Stimulated activated CD8-positive, alpha-beta memory T cell treated with anti-CD3 and anti-CD28 coated beads, Interleukin-7, amount 100 ng/mL, for 24 hours (primary cell): Measurements from ENCODE around the gene MDFI.

Source experiments
- DNase-seq: peaks from one replicate; pipeline ENCODE4 v3.0.0-alpha.2; 2020; ENCODE audit warnings: low read depth

MDFI gene

GRCh38 chr6:41689171-41690008 lies 51.1 kb downstream of the MDFI start:
- DNase-seq, result no peak

DNA sequence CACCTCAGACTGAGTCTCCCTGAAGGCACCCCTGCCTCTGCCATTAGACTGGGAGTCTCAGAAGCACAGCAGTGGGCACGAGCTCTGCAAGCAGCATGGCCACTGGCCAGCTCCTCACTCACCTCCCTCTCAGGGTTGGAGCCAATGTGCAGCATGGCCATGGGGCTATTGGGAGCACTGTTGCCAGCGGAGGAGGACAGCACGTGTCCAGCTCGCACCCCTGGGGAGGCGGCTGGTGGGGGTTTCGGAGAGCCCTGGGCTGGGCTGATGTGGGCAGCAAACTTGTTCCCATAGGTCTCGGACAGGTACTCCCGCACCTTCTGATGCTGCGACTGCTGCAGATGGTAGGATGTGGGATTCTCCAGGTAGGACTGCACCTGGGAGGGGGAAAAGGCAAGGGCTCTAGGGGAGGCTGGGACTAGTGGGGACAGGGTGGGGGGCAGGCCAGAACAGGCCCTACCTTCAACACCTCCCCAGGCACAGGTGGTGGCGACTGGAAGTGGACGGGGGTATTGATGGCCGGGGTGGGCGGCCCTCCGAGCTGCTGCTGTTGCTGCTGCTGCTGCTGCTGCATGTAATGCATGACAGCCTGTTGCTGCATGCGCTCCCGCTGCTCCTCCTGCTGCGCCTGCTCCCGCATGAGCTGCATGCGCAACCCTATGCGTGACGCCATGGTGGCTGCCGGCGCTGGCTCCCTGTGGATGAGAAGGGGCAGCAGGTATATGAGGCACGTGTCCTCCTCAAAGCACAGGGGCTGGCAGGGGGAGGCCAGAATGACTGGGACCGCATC lies 52.5 kb downstream of the MDFI start:
- DNase-seq, result no peak

DNA sequence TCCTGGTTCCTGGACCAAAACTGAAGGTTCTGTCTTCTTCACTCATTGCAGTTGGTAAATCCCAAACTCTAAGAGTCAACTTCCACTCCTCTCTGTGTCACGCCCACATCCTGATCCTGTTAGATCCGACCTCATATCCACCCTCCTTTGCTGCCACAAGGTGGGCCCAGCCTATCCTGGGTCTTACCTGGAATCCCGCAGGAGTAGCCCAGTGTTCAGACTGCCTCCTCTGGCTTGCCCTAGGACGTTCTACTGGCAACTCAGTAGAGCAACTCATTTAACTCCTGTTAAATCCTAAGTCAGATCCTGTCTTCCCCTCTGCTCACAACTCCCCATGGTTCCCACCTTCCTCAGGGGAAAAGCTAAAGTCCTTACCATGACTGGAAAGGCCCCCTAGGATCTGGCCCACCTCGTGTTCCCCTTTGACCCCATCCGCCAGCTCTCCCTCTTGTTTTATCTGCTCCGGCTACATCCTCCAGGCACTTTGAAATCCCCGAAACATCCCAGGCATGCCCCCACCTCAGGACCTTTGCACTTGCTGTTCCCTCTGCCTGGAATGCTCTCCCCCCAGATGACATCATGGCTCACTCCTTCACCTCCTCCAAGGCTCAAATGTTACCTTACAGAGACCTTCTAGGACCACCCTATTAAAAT lies 53.3 kb downstream of the MDFI start:
- no peak for DNase-seq

GRCh38 chr6:41692080-41692675 lies 53.9 kb downstream of the MDFI start:
- no peak for DNase-seq

- no peak for DNase-seq
These were observed 54.5 kb downstream of the MDFI start for GRCh38 chr6:41692730-41693129.

GRCh38 chr6:41693281-41694240 lies 55.3 kb downstream of the MDFI start:
- DNase-seq, result no peak

- DNase-seq, result no peak
These were observed 56.7 kb downstream of the MDFI start for GRCh38 chr6:41694815-41695526.

GRCh38 chr6:41695825-41696224 lies 57.6 kb downstream of the MDFI start:
- no peak for DNase-seq

- no peak for DNase-seq
These were observed 58.5 kb downstream of the MDFI start for GRCh38 chr6:41696788-41697187.

GRCh38 chr6:41697861-41698781 lies 59.9 kb downstream of the MDFI start:
- DNase-seq, result no peak

- no peak for DNase-seq
These were observed 60.8 kb downstream of the MDFI start for GRCh38 chr6:41699063-41699462.

GRCh38 chr6:41700463-41701347 lies 62.4 kb downstream of the MDFI start:
- DNase-seq, result no peak

- no peak for DNase-seq
These were observed 63.9 kb downstream of the MDFI start for GRCh38 chr6:41702089-41702745.

DNA sequence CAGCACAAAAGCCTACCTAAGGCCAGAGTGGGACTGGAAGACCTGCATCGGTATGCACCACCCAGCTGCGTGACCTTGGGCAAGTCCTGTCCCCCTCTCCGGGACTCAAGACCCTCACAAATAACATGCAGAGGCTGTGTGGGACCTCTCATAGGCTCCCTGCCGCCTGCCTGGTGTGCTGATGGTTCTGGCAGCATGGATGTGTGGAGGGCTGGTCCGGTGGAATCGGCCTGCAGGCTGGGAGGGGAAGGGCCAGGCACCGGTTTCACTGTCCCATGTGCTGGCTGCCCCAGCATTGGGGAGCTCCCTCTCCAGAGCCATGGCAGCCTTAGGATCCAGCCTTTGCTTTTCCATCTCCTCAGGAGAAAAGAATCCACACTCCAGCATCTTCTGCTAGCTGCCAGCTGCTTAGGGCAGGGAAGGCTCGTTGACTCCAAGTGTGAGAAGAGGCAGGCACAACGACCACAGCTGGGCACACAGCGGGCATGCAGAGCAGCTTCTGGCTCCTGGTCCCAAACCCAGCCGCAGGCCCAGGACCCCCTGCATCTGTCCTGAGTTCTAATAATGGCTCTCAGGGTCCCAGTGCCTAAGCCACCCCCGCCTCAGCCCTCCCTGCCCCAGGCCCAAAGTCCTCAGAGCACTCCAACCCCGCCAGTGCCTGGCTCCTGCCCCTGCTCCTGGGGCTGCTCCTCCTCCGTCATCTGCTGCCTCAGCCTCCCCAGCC lies 64.7 kb downstream of the MDFI start:
- DNase-seq, result no peak
